ENCODE measurements around the gene THOP1. TPM values are rescaled to one million over a fixed set of nuclear protein-coding genes. Genes with fewer than 3 reads are reported as not detected.

The THOP1 gene
- total and polyA plus RNA-seq, 10 of the 15 experiments (the other 5 are each of a cell fraction or from before 2014, with no cell fraction given), result 1.9 to 270 (median 169) TPM

- ChIA-PET RAD21 (ENCODE audit: unreplicated experiment) (no interaction called here), CTCF (no interaction called here), POLR2A (no interaction called here), SMC1A (ENCODE audit: uncharacterized antibody, unreplicated experiment) (no interaction called here)
- intact Hi-C loops (cut with micrococcal nuclease; ENCODE audit: unreplicated experiment) (no loop called here), in situ Hi-C loops (cut with MboI) (no loop called here)
- no peak overlapping the region for H3K4me2 ChIP-seq (ENCODE audit: control insufficient read depth, insufficient read depth)
- H3K4me3 ChIP-seq, result no peak overlapping the region
- H3K79me2 ChIP-seq (ENCODE audit: control insufficient read depth, insufficient read depth, low read length), result peaks cover 49% of the 10 kb centered on the region
- no peaks in the 10 kb centered on the region for H3K27me3 ChIP-seq (replicated peaks in 1 of 2; ENCODE audit: control insufficient read depth in 2 of 2, insufficient read depth in 2 of 2, low read length in 1 of 2)
- H3K9me3 ChIP-seq (replicated peaks; ENCODE audit: control insufficient read depth, insufficient read depth, low read length), result no peaks in the 10 kb centered on the region; the same call in 2 of the 3 replicates
- peaks cover 9% of the 10 kb centered on the region; the same call in 1 of the 2 replicates for H4K20me1 ChIP-seq (ENCODE audit: control insufficient read depth, insufficient read depth)
- DNase-seq (ENCODE audit: low read depth, low spot score), result no peak
- no peak for TF ChIP-seq EED (IDR thresholded peaks at IDR 0.05; ENCODE audit: low read depth)
- TF ChIP-seq NKRF (conservative IDR thresholded peaks at IDR 0.05), result no peak
- WGBS (ENCODE audit: insufficient coverage, insufficient replicate concordance, low lambda C conversion rate, missing lambda C conversion rate), result 90% methylated on average over 29 of the region's 29 CpGs
- no peak overlapping the region for H3K27ac ChIP-seq (ENCODE audit: control insufficient read depth, insufficient read depth)
- peaks cover 0 to 20% of the 10 kb centered on the region in 2 experiments; a peak in 3 of 4 replicates for H3K36me3 ChIP-seq (ENCODE audit: control insufficient read depth in 2 of 2, insufficient read depth in 2 of 2, low read length in 1 of 2)
- H3K9ac ChIP-seq (ENCODE audit: control insufficient read depth, insufficient read depth, low read length), result no peak overlapping the region
- FAIRE-seq, result no peak
- no TSS peak for BruUV-seq (replicated peaks)
- no peak for ATAC-seq
- H3K4me1 ChIP-seq (ENCODE audit: control insufficient read depth, insufficient read depth, low read length), result peaks cover 12% of the 10 kb centered on the region
- H2AFZ ChIP-seq (ENCODE audit: control insufficient read depth, low read depth, low read length), result no peak overlapping the region
These were observed 13.3 kb upstream of the THOP1 start for GRCh38 chr19:2771786-2772674.

GRCh38 chr19:2774083-2774679, 11.1 kb upstream of the THOP1 start:
- in situ Hi-C loops (cut with MboI), result no loop called here
- no peak for FAIRE-seq
- ChIA-PET SMC1A (ENCODE audit: uncharacterized antibody, unreplicated experiment) (no interaction called here), RAD21 (ENCODE audit: unreplicated experiment) (no interaction called here), POLR2A (no interaction called here), CTCF (no interaction called here)
- Histone ChIP-seq H3K36me3 (ENCODE audit: control insufficient read depth in 2 of 2, insufficient read depth in 2 of 2, low read length in 1 of 2) (peaks cover 4 to 7% of the 10 kb centered on the region in 2 experiments; a peak in 3 of 4 replicates), H3K4me2 (ENCODE audit: control insufficient read depth, insufficient read depth) (no peak overlapping the region), H3K27me3 (replicated peaks in 1 of 2; ENCODE audit: control insufficient read depth in 2 of 2, insufficient read depth in 2 of 2, low read length in 1 of 2) (no peaks in the 10 kb centered on the region), H2AFZ (ENCODE audit: control insufficient read depth, low read depth, low read length) (no peak overlapping the region), H3K79me2 (ENCODE audit: control insufficient read depth, insufficient read depth, low read length) (peaks cover 69% of the 10 kb centered on the region), H3K9me3 (replicated peaks; ENCODE audit: control insufficient read depth, insufficient read depth, low read length) (no peaks in the 10 kb centered on the region; the same call in 2 of the 3 replicates), H3K9ac (ENCODE audit: control insufficient read depth, insufficient read depth, low read length) (no peak overlapping the region), H4K20me1 (ENCODE audit: control insufficient read depth, insufficient read depth) (peaks cover 9% of the 10 kb centered on the region; the same call in 1 of the 2 replicates), H3K4me3 (no peak overlapping the region), H3K4me1 (ENCODE audit: control insufficient read depth, insufficient read depth, low read length) (peaks cover 12% of the 10 kb centered on the region), H3K27ac (ENCODE audit: control insufficient read depth, insufficient read depth) (no peak overlapping the region)
- DNase-seq (ENCODE audit: low read depth, low spot score), result no peak
- no TSS peak for BruUV-seq (replicated peaks)
- no peak for TF ChIP-seq MTA3 (IDR thresholded peaks at IDR 0.05; ENCODE audit: borderline replicate concordance, low read length)
- WGBS (ENCODE audit: insufficient coverage, insufficient replicate concordance, low lambda C conversion rate, missing lambda C conversion rate), result 85% methylated on average over 32 of the region's 32 CpGs
- intact Hi-C loops (cut with micrococcal nuclease; ENCODE audit: unreplicated experiment), result no loop called here
- no peak for ATAC-seq

Data from GM12878 (cell line).